ENCODE results near the gene PRMT2.
"Not testable (repeated sequence)": the region's sequence is repeated elsewhere in the genome, so short reads cannot be mapped to it uniquely, and the experiment has no call there.

PRMT2 gene

DNA sequence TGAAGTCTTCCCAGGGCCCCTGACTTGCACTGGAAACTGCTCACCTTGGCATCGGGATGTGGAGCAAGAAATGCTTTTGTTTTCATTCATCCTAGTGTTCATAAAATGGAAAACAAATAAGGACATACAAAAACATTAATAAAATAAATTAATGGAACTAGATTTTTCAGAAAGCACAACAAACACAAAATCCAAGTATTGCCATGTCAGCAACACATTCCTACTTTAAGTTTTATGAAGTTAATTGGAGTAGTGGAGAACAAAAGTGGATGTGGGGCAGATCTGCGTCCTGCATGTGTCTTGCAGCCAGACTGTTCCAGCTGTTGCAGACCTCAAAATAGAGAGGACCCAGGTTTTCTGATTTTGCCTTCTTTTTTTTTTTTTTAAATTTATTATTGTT lies 32.9 kb downstream of the PRMT2 start:
- no peak for DNase-seq (ENCODE audit: low read depth in 3 of 3, low spot score in 1 of 3)

- DNase-seq (ENCODE audit: low read depth in 3 of 3, low spot score in 1 of 3), result not testable (repeated sequence)
These were observed 33.4 kb downstream of the PRMT2 start for GRCh38 chr21:46668904-46669303.

GRCh38 chr21:46674430-46675007 lies 39.0 kb downstream of the PRMT2 start:
- DNase-seq (ENCODE audit: low read depth in 3 of 3, low spot score in 1 of 3), result no peak

DNA sequence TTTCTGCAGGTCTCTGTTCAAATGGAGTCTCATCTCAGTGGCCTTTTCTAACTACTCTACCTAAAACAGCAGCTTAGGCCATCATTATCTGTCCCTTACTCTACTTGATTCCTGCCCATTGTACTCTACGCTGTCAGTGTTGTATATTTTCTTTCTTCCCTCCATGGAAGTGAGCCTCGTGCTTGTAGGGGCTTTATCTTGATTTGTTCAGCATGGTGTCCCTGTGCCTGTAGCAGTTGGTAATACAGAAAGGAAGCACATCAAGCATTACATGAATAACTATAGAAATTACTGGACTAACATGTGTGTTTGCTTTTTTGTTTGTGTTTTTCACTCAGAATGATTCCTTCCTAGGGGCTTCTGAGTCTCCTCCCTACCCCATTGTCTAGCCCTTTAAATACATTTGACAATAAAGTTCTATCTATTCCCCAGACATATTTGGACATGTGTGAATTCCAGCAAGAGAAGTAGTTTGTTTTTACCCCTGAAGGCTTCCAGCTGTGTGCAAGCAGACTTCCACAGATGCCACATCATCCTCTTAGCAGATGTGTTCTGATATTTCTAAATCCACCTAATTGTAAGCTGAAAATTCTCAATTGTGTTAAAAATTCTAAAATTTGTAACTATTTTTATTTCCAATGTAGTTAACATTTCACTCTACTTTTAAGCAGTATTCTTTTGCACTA lies 40.3 kb downstream of the PRMT2 start:
- DNase-seq (ENCODE audit: low read depth in 3 of 3, low spot score in 1 of 3), result no peak

- DNase-seq (ENCODE audit: low read depth in 3 of 3, low spot score in 1 of 3), result not testable (repeated sequence)
These were observed 41.1 kb downstream of the PRMT2 start for GRCh38 chr21:46676542-46676941.

DNA sequence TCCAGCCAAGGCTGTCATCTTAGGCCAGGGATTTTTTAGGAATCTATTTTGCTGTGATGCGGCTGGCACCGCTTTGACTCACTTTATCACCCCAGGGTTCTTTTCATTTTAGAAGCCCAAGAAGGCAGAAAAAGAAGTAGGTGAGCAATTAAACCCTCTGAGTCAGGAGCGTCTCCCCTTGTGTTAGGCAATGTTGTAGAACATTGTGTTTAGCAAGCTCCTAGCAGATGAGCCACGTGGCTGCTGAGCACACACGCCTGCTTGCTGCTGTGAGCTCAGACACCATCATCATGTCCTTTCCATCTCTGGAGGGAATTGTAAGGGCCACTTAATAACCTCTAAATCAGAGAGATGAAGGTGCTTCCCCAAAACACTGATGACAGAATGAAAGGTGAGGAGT lies 46.1 kb downstream of the PRMT2 start:
- DNase-seq (ENCODE audit: low read depth in 3 of 3, low spot score in 1 of 3), result not testable (repeated sequence)

DNA sequence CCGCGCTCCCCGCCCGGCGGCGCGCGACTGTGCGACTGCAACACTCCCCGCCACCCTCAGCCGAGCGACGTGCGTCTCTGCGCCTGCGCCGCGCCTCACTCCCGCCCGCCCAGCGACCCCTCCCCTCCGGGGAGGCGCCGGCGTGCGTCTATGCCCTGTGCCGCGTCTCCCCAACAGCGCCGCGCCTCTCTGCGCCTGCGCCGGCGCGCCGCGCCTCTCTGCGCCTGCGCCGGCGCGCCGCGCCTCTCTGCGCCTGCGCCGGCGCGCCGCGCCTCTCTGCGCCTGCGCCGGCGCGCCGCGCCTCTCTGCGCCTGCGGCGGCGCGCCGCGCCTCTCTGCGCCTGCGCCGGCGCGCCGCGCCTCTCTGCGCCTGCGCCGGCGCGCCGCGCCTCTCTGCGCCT lies 63.2 kb downstream of the PRMT2 start:
- DNase-seq (ENCODE audit: low read depth in 3 of 3, low spot score in 1 of 3), result not testable (repeated sequence)

DNA sequence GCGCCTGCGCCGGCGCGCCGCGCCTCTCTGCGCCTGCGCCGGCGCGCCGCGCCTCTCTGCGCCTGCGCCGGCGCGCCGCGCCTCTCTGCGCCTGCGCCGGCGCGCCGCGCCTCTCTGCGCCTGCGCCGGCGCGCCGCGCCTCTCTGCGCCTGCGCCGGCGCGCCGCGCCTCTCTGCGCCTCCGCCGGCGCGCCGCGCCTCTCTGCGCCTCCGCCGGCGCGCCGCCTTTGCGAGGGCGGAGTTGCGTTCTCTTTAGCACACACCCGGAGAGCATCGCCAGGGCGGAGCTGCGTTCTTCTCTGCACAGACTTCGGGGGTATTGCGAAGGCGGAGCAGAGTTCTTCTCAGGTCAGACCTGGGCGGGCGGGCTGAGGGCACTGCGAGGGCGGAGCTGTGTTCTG lies 63.6 kb downstream of the PRMT2 start:
- not testable (repeated sequence) for DNase-seq (ENCODE audit: low read depth in 3 of 3, low spot score in 1 of 3)
